MCF 10A (cell line): ENCODE data around the gene IGSF9B. TPM values are rescaled to one million over a fixed set of nuclear protein-coding genes. Genes with fewer than 3 reads are reported as not detected.

Experiments used
- BruUV-seq: library from RNA; stranded (reverse); fragments of 400-500 nt; replicated peaks from 2 replicates; lab custom pipeline; 2021; lab: Mats Ljungman, UMichigan
- CTCF ChIA-PET: fragments of 300-600 bp; sonication (Branson Sonifier 250); formaldehyde crosslinking; extraction: SDS; loops from one replicate; lab custom pipeline; 2021; ENCODE audit warnings: antibody characterized with exemption, inconsistent platforms; lab: Yijun Ruan, JAX
- POLR2A ChIA-PET: fragments of 300-600, 350-650 bp; sonication (Branson Sonifier 250); formaldehyde crosslinking; extraction: SDS; loops from one replicate; lab custom pipeline; 2020; ENCODE audit warnings: antibody characterized with exemption, inconsistent platforms; lab: Yijun Ruan, JAX
- DNase-seq: peaks from one replicate; pipeline ENCODE4 v3.0.0-alpha.2; 2018; ENCODE audit not compliant: unreplicated experiment
- H3K27ac Mint-ChIP-seq: one replicate; pipeline ENCODE4 v1.8.0; 2022; ENCODE audit warnings: mild to moderate bottlenecking, low read depth, mixed read lengths; ENCODE audit not compliant: unreplicated experiment
- H3K27me3 Mint-ChIP-seq: one replicate; pipeline ENCODE4 v1.8.0; 2022; ENCODE audit warnings: mixed read lengths; ENCODE audit not compliant: insufficient read depth, unreplicated experiment
- H3K36me3 Mint-ChIP-seq: one replicate; pipeline ENCODE4 v1.8.0; 2022; ENCODE audit warnings: mild to moderate bottlenecking, moderate library complexity, mixed read lengths; ENCODE audit not compliant: insufficient read depth, unreplicated experiment
- H3K4me1 Mint-ChIP-seq: one replicate; pipeline ENCODE4 v1.8.0; 2022; ENCODE audit warnings: mixed read lengths; ENCODE audit not compliant: insufficient read depth, unreplicated experiment
- H3K4me3 Mint-ChIP-seq: one replicate; pipeline ENCODE4 v1.8.0; 2022; ENCODE audit warnings: mild to moderate bottlenecking, moderate library complexity, mixed read lengths; ENCODE audit not compliant: unreplicated experiment
- H3K9me3 Mint-ChIP-seq: one replicate; pipeline ENCODE4 v1.8.0; 2022; ENCODE audit warnings: mixed read lengths; ENCODE audit not compliant: unreplicated experiment
- CTCF ChIP-seq: fragments of 200-600 bp; IDR thresholded peaks from one replicate; pipeline ENCODE4 v1.8.0; 2022; ENCODE audit warnings: antibody characterized with exemption, mild to moderate bottlenecking; ENCODE audit not compliant: unreplicated experiment
- intact Hi-C: fragments of 100-400 bp; cut with micrococcal nuclease; formaldehyde crosslinking; loops from 2 replicates; pipeline ENCODE4 v1.14.1; 2022
- total RNA-seq: library from RNA; stranded (reverse); gene quantifications from 2 replicates; pipeline ENCODE4 v1.2.3, GENCODE V29; 2022

IGSF9B gene
- total RNA-seq, 1 experiment from 2014 or later = 13.9 TPM

- intact Hi-C loops = no loop called here
- ChIA-PET POLR2A (no interaction called here), CTCF (interaction anchor here (0.6 to 2.0 kb wide), 2 partner anchors 22 to 227 kb away, joined by 3 to 4 read pairs; no protein-coding TSS in a partner anchor)
- no peak for DNase-seq
- no TSS peak for BruUV-seq
- Mint-ChIP-seq H3K4me1 (no peaks in the 10 kb centered on the region), H3K36me3 (peaks cover 7% of the 10 kb centered on the region), H3K9me3 (no peaks in the 10 kb centered on the region), H3K27ac (no peak overlapping the region), H3K4me3 (no peak overlapping the region), H3K27me3 (no peaks in the 10 kb centered on the region)
- TF ChIP-seq CTCF = no peak
Measured at GRCh38 chr11:133903875-133904817, 52.6 kb downstream of the IGSF9B start.

DNA sequence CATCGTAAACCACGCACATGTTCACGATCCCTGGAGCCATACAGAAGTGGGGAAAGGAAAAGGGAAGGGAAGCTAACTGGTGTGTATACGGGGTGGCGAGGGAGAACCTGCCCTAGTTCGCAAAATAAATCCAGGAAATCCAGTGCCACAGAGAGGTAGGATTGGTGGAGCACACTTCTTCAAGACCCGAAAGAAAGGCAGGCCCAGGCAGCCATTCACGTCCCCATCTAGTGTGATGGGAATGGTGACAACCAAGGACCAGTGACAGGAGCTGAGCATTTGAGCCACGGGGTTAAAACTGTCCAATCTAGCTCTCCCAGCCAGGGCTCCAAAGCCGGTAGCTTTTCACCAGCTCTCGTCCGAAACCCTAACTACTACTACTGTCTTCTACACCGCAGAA is 53.7 kb downstream of the IGSF9B start:
- no peak for TF ChIP-seq CTCF
- CTCF ChIA-PET = interaction anchor here (0.7 to 2.0 kb wide), 2 partner anchors 24 to 160 kb away, joined by 3 to 4 read pairs; no protein-coding TSS in a partner anchor
- no peak overlapping the region for H3K4me3 Mint-ChIP-seq
- BruUV-seq = no TSS peak
- no peaks in the 10 kb centered on the region for H3K9me3 Mint-ChIP-seq
- no peaks in the 10 kb centered on the region for H3K27me3 Mint-ChIP-seq
- intact Hi-C loops = no loop called here
- no peak overlapping the region for H3K27ac Mint-ChIP-seq
- H3K36me3 Mint-ChIP-seq = peaks cover 9% of the 10 kb centered on the region
- no peaks in the 10 kb centered on the region for H3K4me1 Mint-ChIP-seq
- POLR2A ChIA-PET = interaction anchor here (0.6 kb wide), 1 partner anchor 13 kb away, joined by 3 read pairs; no protein-coding TSS in a partner anchor
- no peak for DNase-seq

DNA sequence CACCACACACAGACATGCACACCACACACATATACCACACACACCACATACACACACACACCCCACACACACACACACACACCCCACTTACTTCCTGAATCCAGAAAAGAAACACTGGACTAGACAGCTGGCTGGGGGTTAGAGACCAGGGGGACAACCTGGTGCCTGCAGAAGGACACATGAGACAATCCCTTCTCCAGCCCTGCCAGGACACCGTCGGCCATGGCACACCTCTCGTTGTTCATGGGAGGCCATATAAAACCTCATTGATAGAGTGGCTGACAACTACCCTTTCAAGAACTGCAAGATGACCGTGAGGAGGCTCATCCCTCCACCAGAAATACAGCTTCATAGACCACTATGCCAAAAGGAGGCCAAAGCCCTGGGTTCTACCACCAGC is 54.3 kb downstream of the IGSF9B start:
- CTCF ChIA-PET = interaction anchor here (2.0 kb wide), 1 partner anchor 24 kb away, joined by 4 read pairs; no protein-coding TSS in a partner anchor
- no peak overlapping the region for H3K27ac Mint-ChIP-seq
- H3K4me3 Mint-ChIP-seq = no peak overlapping the region
- intact Hi-C loops = no loop called here
- no peak for TF ChIP-seq CTCF
- H3K9me3 Mint-ChIP-seq = no peaks in the 10 kb centered on the region
- H3K4me1 Mint-ChIP-seq = no peaks in the 10 kb centered on the region
- POLR2A ChIA-PET = no interaction called here
- no TSS peak for BruUV-seq
- H3K27me3 Mint-ChIP-seq = no peaks in the 10 kb centered on the region
- peaks cover 8% of the 10 kb centered on the region for H3K36me3 Mint-ChIP-seq
- no peak for DNase-seq

DNA sequence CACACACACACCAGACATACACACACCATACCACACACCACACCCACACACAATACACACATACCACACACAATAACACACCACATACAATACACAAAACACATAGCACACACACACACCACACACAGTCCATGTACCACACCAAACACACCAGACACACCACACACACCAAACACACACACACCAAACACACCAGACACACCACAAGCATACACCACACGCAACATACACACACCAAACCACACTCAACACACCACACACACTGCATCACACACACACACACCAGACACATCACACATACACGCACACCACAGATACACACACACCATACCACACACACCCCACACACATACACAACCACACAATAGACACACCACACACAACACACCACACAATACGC is 54.8 kb downstream of the IGSF9B start:
- no peak overlapping the region for H3K27ac Mint-ChIP-seq
- POLR2A ChIA-PET = no interaction called here
- no peaks in the 10 kb centered on the region for H3K9me3 Mint-ChIP-seq
- H3K4me1 Mint-ChIP-seq = no peaks in the 10 kb centered on the region
- no peaks in the 10 kb centered on the region for H3K27me3 Mint-ChIP-seq
- BruUV-seq = no TSS peak
- TF ChIP-seq CTCF = no peak
- peaks cover 6% of the 10 kb centered on the region for H3K36me3 Mint-ChIP-seq
- CTCF ChIA-PET = interaction anchor here (2.0 kb wide), 1 partner anchor 25 kb away, joined by 4 read pairs; no protein-coding TSS in a partner anchor
- DNase-seq = no peak
- intact Hi-C loops = no loop called here
- H3K4me3 Mint-ChIP-seq = no peak overlapping the region
